OCI-LY3 (cell line): ENCODE results near the gene CAMSAP2.
"Not testable (repeated sequence)": the region's sequence is repeated elsewhere in the genome, so short reads cannot be mapped to it uniquely, and the experiment has no call there.

Experiments
- H2AFZ ChIP-seq: fragments of 200-600, 300-600 bp; shearing (Covaris generic); 2 replicates; pipeline ENCODE4 v1.6.0; 2014; ENCODE audit warnings: antibody characterized with exemption, low read depth, low read length
- H3K27ac ChIP-seq: fragments of 200-600, 300-600 bp; sonication (generic); 2 replicates; pipeline ENCODE4 v1.5.1; 2014; ENCODE audit warnings: mild to moderate bottlenecking, low read length, moderate library complexity, mixed read lengths
- H3K27me3 ChIP-seq: fragments of 200-600, 300-600 bp; sonication (generic); 2 replicates; pipeline ENCODE4 v1.6.1; 2014; ENCODE audit warnings: low read depth, low read length, mixed read lengths
- H3K36me3 ChIP-seq: fragments of 200-600, 300-600 bp; sonication (generic); replicated peaks from 2 replicates; pipeline ENCODE3; 2014; ENCODE audit warnings: low read depth, low read length, mixed read lengths
- H3K4me1 ChIP-seq: fragments of 300-600, 200-600 bp; sonication (generic); 2 replicates; pipeline ENCODE4 v1.6.1; 2014; ENCODE audit warnings: low read length, mixed read lengths
- H3K4me2 ChIP-seq: fragments of 200-600, 300-600 bp; sonication (generic); 2 replicates; pipeline ENCODE4 v1.6.1; 2014; ENCODE audit warnings: low read length, mixed read lengths
- H3K4me3 ChIP-seq: fragments of 300-600, 200-600 bp; sonication (generic); 2 replicates; pipeline ENCODE4 v1.5.1; 2014; ENCODE audit warnings: antibody characterized with exemption, mild to moderate bottlenecking, low read length, moderate library complexity
- H3K79me2 ChIP-seq: fragments of 300-600, 200-600 bp; shearing (Covaris generic); 2 replicates; pipeline ENCODE4 v1.6.1; 2014; ENCODE audit warnings: mild to moderate bottlenecking, low read length, mixed read lengths
- H3K9ac ChIP-seq: fragments of 300-600, 200-600 bp; shearing (Covaris generic); 2 replicates; pipeline ENCODE4 v1.6.0; 2014; ENCODE audit warnings: mild to moderate bottlenecking, low read length, moderate library complexity
- H3K9me3 ChIP-seq: fragments of 200-600, 300-600 bp; shearing (Covaris generic); 2 replicates; pipeline ENCODE4 v1.6.1; 2014; ENCODE audit warnings: low read length, mixed read lengths; ENCODE audit not compliant: insufficient read depth
- H4K20me1 ChIP-seq: fragments of 200-600, 300-600 bp; sonication (generic); 2 replicates; pipeline ENCODE4 v1.6.1; 2016; ENCODE audit warnings: low read length, mixed read lengths; ENCODE audit not compliant: insufficient read depth
- EZH2phosphoT487 ChIP-seq: fragments of 200-600 bp; shearing (Covaris generic); IDR thresholded peaks from 2 replicates; pipeline ENCODE4 v1.6.1; 2018; ENCODE audit warnings: antibody characterized with exemption, mixed run types, low read depth
- TF ChIP-seq, protein P1 (sequence below): fragments of 200-600, 300-600 bp; sonication (generic); IDR thresholded peaks from 2 replicates; pipeline ENCODE4 v1.5.1; 2014; ENCODE audit warnings: antibody characterized with exemption, low read length, low read depth

The CAMSAP2 gene

GRCh38 chr1:200811704-200812103, 73.0 kb downstream of the CAMSAP2 start:
- Histone ChIP-seq H3K27ac (no peak overlapping the region), H3K4me3 (no peak overlapping the region), H3K4me1 (no peaks in the 10 kb centered on the region), H2AFZ (no peak overlapping the region), H3K36me3 (peaks cover 5% of the 10 kb centered on the region), H3K9ac (no peak overlapping the region), H4K20me1 (no peaks in the 10 kb centered on the region), H3K9me3 (no peaks in the 10 kb centered on the region), H3K4me2 (no peak overlapping the region), H3K27me3 (no peaks in the 10 kb centered on the region), H3K79me2 (no peaks in the 10 kb centered on the region)
- TF ChIP-seq, protein P1, sequence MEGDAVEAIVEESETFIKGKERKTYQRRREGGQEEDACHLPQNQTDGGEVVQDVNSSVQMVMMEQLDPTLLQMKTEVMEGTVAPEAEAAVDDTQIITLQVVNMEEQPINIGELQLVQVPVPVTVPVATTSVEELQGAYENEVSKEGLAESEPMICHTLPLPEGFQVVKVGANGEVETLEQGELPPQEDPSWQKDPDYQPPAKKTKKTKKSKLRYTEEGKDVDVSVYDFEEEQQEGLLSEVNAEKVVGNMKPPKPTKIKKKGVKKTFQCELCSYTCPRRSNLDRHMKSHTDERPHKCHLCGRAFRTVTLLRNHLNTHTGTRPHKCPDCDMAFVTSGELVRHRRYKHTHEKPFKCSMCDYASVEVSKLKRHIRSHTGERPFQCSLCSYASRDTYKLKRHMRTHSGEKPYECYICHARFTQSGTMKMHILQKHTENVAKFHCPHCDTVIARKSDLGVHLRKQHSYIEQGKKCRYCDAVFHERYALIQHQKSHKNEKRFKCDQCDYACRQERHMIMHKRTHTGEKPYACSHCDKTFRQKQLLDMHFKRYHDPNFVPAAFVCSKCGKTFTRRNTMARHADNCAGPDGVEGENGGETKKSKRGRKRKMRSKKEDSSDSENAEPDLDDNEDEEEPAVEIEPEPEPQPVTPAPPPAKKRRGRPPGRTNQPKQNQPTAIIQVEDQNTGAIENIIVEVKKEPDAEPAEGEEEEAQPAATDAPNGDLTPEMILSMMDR = no peak
- no peak for TF ChIP-seq EZH2phosphoT487

DNA sequence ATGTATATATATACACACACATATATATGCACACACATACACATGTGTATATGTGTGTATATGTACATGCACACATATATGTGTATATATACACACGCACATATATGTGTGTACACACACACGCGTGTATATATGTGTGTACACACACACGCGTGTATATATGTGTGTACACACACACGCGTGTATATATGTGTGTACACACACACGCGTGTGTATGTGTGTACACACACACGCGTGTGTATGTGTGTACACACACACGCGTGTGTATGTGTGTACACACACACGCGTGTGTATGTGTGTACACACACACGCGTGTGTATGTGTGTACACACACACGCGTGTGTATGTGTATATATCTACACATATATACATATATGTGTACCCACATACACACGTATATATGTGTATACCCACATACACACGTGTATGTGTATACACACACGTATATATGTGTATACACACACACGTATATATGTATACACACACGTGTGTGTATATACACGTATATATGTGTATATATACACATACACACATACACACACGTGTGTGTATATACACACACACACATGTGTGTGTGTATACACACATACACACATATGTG, 78.0 kb downstream of the CAMSAP2 start:
- not testable (repeated sequence) for H3K4me3 ChIP-seq, H3K27me3 ChIP-seq, H3K9me3 ChIP-seq, H4K20me1 ChIP-seq, H3K36me3 ChIP-seq, H3K79me2 ChIP-seq, H2AFZ ChIP-seq, H3K4me2 ChIP-seq, H3K9ac ChIP-seq, H3K27ac ChIP-seq, H3K4me1 ChIP-seq

DNA sequence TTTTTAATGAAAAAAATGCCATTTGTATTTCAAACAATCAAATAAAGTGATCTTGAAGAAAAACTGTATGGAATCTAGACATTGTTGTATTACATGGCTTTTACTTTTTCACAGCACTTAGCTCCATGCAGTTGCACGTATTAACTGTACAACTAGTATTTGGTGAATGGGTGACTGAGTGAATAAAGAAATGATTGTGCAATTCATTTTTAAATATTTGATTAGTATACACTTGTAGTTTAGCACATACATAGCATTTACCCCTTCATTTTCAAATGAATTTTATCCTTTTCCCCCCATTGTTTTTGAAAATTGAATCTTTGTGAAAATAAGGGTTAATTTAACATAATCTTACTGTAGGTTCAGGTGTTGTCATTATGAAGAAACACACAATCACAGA, 79.6 kb downstream of the CAMSAP2 start:
- H3K4me1 ChIP-seq = no peaks in the 10 kb centered on the region
- no peaks in the 10 kb centered on the region for H3K79me2 ChIP-seq
- H2AFZ ChIP-seq = no peak overlapping the region
- H3K4me2 ChIP-seq = no peak overlapping the region
- H4K20me1 ChIP-seq = no peaks in the 10 kb centered on the region
- no peaks in the 10 kb centered on the region for H3K9me3 ChIP-seq
- no peaks in the 10 kb centered on the region for H3K27me3 ChIP-seq
- TF ChIP-seq EZH2phosphoT487 = no peak
- TF ChIP-seq, protein P1 = no peak
- no peaks in the 10 kb centered on the region for H3K36me3 ChIP-seq
- no peak overlapping the region for H3K27ac ChIP-seq
- no peak overlapping the region for H3K9ac ChIP-seq
- H3K4me3 ChIP-seq = no peak overlapping the region

DNA sequence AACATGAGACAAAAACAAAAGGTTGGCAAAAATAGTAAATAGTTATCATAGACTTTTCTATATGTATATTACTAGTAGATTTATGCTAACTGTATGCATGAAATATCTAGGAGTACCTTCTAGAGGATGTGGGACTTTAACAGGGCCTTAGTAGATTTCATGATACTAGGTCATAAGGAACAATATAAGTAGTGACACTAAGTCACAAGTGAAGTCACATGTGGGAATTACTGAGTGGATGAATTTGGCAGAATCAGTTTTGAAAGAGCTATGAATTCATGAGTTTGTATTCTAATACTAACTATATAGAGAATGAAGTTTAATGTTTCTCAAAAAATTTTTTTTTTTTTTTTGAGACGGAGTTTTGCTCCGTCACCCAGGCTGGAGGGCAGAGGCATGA, 81.0 kb downstream of the CAMSAP2 start:
- no peaks in the 10 kb centered on the region for H4K20me1 ChIP-seq
- TF ChIP-seq, protein P1 = no peak
- TF ChIP-seq EZH2phosphoT487 = no peak
- no peaks in the 10 kb centered on the region for H3K4me1 ChIP-seq
- no peak overlapping the region for H3K27ac ChIP-seq
- no peaks in the 10 kb centered on the region for H3K79me2 ChIP-seq
- no peak overlapping the region for H2AFZ ChIP-seq
- H3K36me3 ChIP-seq = no peaks in the 10 kb centered on the region
- no peak overlapping the region for H3K4me2 ChIP-seq
- no peaks in the 10 kb centered on the region for H3K9me3 ChIP-seq
- no peak overlapping the region for H3K4me3 ChIP-seq
- H3K9ac ChIP-seq = no peak overlapping the region
- no peaks in the 10 kb centered on the region for H3K27me3 ChIP-seq

GRCh38 chr1:200831091-200831490, 92.4 kb downstream of the CAMSAP2 start:
- no peak overlapping the region for H3K9ac ChIP-seq
- no peaks in the 10 kb centered on the region for H3K36me3 ChIP-seq
- peaks cover 7% of the 10 kb centered on the region for H3K4me1 ChIP-seq
- H2AFZ ChIP-seq = no peak overlapping the region
- no peaks in the 10 kb centered on the region for H3K9me3 ChIP-seq
- H3K27me3 ChIP-seq = no peaks in the 10 kb centered on the region
- H3K4me2 ChIP-seq = no peak overlapping the region
- H3K79me2 ChIP-seq = no peaks in the 10 kb centered on the region
- H3K27ac ChIP-seq = no peak overlapping the region
- no peaks in the 10 kb centered on the region for H4K20me1 ChIP-seq
- TF ChIP-seq, protein P1 = no peak
- TF ChIP-seq EZH2phosphoT487 = no peak
- no peak overlapping the region for H3K4me3 ChIP-seq
